Measurements from ENCODE around the gene TTBK2.
"Not testable (repeated sequence)": the region's sequence is repeated elsewhere in the genome, so short reads cannot be mapped to it uniquely, and the experiment has no call there.

The TTBK2 gene
- long read RNA-seq, donor 1: 0 reads
- long read RNA-seq, donor 2: 0 reads
- long read RNA-seq, donor 3: 0 reads
- long read RNA-seq, donor 4: 0 reads
- long read RNA-seq, donor 5: 0 reads
- long read RNA-seq, donor 6, full-length matches to known transcripts: 1 of 1 reads
- long read RNA-seq, donor 6, partial matches to known transcripts: 0 of 1 reads
- long read RNA-seq, donor 6, other reads (novel, unspliced or antisense): 0 of 1 reads
- long read RNA-seq, donor 7: 0 reads
- long read RNA-seq, donor 8: 0 reads

DNA sequence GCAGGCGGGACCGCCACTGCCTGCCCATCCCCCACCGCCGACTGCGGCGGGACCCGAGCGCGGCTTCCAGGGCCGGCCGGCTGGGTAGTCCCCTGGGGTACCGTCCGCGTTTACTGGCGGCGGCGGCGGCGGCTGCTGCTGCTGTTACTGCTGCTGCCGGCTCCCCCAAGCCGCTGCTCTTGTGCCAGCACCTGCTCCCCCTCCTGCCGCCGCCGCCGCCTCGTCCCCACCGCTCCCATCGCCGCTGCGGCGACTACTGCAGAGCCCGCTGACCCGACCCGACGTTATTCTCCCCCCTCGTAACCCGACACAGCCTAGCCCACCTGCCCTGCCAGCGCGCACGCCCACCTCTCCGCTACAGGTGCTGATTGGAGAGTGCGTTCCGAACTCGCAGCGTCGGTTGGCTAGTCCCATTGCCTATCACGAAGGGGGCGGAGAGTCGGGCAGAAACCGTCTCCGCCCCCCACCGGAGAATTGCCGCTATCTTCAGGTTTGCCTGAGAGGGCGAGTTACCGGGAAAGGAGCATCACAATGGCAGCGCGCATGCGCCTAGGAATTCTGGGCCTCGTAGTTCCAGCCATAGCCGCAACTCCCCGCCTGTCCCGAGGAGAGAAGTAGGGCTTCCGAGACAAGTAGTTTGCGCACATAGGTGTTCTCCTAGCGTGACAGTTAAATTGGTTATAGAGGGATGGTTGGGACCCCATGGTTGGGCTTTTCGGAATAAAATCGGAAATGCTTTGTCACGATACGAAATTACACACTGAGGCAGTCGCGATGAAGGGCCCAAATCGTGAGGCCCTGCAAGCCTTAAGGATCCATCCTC is at the start of gene TTBK2:
Gene TTBK2, minus strand, starts transcription at position 260 of the 823 bp plus-strand sequence. CDS start 42,161 bp downstream, outside the sequence.
- DNase-seq: peak; percentile 96

DNA sequence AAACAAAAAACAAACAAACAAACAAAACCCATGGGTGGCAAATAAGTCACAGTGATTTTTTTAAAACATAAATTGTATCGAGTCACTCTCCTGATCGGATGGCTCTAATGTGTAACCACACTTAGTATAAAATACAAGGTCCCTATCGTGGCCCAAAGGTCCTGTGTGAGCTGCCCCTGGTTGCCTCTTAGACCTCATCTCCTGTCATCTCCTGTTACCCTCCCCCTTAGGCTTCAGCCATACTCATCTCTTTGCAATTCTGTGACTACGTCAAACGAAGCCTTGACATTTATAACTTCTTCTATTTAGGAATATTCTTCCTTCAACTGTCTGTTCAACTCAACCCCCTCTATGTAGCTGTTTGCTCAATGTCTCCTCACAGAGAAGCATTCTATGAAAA is 43.9 kb upstream of the TTBK2 start:
- no peak for DNase-seq

DNA sequence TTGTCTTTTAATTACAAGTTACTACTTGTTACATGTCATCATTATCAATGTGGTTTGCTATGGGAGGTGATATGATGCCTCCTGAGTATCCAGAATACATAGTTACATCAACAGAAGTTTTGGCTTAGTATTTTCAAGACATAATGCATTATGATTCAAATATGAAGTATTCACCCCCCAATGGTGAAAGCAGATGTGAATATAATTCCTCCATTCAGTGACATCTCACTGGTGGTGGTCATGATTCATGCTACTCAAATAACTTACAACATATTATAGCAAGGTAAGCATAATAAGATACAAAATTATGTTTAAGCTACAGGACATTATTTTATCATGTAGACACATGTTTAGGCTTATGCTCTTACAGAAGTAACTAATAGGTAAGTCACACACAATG is 34.9 kb upstream of the TTBK2 start:
- DNase-seq: no peak

DNA sequence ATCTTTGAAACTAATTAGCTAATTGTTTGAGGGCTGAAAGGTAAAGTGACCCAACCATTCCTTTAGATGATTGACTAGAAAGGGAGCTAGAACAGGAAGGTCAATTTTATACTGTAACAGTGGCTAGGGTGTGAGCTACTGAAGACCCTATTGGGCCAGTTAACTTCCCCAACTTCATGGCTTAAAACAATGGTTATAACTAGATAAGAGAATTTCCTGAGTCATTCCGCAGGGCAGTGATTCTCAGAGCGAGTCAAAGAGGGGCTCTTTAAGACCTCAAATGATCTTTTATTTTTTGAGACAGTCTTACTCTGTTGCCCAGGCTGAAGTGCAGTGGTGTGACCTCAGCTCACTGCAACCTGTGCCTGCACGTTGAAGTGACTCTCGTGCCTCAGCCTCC is 33.7 kb upstream of the TTBK2 start:
- DNase-seq: no peak

DNA sequence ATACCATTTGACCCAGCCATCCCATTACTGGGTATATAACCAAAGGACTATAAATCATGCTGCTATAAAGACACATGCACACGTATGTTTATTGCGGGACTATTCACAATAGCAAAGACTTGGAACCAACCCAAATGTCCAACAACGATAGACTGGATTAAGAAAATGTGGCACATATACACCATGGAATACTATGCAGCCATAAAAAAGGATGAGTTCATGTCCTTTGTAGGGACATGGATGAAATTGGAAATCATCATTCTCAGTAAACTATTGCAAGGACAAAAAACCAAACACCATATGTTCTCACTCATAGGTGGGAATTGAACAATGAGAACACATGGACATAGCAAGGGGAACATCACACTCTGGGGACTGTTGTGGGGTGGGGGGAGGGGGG is 28.3 kb upstream of the TTBK2 start:
- not testable (repeated sequence) for DNase-seq

DNA sequence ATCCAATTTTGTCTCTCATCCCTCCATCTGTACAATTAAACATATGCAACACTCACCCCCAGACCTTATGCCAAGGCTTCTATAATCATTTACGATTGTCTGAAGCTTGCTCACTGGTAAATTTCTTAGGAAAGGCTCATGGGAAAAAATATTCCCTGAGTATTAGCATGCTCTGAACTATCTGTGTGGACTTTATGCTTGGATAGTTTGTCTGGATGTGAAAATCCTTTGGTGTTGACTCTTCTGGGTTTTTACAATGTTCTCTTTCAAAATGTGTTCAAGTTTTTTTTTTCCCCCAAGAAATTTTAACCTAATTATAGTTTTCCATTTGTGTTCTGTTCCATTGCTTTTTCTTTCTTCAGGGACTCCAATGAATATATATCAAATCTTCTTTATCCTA is 19.9 kb upstream of the TTBK2 start:
- DNase-seq: no peak

DNA sequence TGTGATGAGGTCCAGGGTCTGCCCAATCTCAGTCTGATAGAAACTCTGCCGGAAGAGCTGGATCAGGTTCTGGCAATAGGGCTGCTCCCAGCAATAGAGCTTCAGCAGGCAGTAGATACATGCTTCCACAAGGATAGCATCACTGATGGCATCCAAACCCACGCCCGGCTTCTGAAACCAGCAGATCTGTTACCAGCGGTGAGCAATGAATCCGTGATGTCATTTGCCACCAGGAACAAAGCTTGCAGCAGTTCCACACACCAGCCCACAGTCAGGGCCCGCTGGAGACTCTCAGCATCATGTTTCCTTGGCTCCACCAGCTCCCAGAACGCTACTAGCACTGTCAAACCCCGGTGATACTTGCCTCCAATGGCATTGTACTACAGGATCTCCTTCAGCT is 19.3 kb upstream of the TTBK2 start:
- no peak for DNase-seq

DNA sequence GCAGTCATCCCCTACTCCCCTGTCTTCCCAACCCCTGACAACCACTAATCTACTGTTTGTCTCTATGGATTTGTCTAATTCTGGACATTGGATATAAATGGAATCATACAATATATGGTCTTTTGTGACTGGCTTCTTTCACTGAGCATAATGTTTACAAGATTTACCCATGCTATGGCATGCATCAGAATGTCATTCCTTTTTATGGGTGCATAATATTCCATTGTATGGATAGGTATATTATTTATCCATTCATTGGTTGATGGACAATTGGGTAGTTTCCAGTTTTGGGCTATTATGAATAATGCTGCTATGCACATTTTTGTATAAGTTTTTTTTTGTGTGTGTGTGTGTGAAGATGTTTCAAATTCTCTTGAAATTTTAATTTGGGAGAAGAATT is 16.6 kb upstream of the TTBK2 start:
- no peak for DNase-seq

DNA sequence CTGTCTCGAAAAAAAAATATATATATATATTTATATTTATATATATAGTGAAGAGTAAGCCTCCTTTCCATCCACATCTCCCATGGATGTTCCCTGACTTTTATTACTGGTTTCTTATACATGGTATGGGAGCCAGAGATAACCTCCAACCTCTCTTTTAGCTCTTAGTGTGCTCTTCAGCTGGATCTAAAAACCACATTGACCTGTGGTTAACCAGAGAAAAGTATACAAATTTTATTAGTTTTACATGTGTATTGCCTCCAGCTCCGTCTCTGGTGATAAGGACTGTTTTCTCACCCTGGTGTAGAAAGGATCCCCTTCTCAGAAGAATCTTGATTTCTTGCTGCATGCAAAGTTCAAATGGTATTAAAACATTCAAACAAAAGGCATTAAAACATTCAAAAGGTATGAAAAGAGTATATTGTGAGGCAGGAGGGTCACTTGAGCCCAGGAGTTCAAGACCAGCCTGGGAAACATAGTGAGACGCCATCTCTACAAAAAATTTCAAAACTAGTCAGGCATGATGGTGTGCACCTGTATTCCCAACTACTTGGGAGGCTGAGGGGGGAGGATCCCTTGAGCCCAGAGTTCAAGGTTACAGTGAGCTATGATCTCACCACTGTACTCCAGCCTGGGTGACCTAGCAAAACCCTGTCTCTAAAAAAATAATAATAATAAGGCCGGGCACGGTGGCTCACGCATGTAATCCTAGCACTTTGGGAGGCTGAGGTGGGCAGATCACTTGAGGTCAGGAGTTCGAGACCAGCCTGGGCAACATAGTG is 13.5 kb upstream of the TTBK2 start:
- no peak for DNase-seq

DNA sequence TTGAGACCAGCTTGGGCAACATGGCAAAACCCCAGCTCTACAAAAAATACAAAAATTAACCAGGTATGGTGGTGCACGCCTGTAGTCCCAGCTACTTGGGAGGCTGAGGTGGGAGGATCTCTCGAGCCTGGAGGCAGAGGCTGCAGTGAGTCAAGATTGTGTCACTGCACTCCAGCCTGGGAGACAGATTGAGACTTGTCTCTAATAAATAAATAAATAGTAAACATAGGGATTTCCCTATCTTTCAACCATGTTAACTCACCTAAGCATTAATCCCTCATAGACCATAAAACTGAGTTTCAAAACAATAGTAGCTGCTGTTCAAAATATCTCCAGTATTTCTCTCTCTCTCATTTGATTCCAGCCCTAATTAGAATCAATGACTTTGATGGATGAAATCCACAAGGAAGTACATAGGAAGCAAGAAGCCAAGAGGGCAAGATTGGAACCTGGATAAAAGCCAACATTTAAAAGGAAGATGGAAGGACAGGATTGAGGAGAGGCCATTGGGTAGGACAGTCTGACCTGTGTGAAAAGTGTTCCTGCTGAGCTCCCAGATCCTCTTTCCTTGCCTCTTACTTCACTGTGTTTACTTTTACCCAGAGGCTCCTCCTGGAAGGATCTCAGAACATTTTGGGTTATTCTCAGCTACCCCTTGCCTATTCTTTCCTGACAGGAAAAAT is 12.4 kb upstream of the TTBK2 start:
- DNase-seq: no peak

DNA sequence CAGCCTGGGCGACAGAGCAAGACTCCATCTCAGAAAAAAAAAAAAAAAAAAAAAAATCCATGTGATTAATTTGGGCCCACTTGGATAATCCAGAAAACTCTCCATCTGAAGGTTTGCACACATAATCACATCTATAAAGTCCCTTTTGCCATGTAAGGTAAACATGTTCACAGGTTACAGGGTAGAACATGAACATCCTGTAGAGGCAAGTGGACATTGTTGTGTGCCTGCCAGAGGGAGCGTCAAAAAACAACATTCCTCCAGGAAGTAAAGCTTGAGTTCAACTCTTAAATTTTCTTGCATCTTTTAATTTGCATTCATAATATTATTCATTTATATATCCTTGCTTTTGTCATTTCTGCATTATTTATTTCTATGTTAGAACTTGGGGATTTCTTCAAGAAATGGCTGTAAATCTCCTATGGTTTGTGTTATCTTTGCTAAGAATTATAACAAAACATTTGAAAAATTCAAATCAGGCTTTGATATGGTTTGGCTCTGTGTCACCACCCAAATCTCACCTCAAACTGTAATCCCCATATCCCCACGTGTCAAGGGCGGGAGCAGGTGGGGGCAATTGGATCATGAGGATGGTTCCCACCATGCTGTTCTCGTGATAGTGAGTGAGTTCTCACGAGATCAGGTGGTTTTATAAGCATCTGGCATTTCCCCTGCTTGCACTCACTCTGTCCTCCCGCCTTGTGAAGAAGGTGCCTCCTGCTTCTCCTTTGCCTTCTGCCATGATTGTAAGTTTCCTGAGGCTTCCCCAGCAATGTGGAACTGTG is 11.3 kb upstream of the TTBK2 start:
- no peak for DNase-seq

DNA sequence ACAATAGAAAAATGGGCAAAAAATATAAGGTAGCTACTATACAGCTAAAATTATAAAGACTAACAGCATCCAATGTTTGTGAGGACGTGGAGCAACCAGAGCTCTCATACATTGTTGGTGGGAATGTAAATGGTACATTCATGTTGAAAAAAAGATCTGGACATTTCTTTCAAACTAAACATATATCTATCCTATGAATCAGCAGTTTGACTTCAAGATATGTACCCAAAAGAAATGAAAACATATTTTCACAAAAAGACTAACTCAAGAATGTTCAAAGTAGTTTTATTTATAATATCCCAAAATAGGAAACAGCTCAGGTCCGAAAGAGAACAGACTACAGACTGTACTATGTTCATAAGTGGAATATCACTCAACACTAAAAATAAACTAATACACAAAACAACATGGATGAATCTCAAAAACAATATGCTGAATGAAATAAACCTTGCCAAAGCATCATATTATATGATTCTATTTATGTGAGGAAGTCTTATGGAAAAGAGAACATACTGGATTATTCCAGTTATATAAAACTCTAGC is 8.8 kb upstream of the TTBK2 start:
- DNase-seq: no peak

DNA sequence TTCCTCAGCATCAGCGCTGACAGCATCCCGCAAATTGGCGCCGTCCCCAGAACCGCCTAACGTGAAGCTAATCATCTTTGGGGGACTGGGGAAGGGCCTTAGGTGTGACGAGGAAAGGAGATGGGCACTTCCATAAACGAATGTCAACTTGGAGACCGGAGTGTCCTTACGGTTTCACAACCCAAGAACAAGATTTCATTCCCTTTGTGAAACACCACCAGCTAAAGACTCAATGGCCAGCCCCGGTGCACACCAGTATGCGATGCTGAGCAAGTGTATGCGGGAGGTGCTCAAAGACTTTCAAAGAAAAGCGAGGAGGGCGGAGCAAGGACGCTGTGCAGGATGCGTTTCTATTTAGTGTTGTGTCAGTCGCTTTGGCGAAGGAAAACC is 759 bp upstream of the TTBK2 start:
- no peak for DNase-seq

DNA sequence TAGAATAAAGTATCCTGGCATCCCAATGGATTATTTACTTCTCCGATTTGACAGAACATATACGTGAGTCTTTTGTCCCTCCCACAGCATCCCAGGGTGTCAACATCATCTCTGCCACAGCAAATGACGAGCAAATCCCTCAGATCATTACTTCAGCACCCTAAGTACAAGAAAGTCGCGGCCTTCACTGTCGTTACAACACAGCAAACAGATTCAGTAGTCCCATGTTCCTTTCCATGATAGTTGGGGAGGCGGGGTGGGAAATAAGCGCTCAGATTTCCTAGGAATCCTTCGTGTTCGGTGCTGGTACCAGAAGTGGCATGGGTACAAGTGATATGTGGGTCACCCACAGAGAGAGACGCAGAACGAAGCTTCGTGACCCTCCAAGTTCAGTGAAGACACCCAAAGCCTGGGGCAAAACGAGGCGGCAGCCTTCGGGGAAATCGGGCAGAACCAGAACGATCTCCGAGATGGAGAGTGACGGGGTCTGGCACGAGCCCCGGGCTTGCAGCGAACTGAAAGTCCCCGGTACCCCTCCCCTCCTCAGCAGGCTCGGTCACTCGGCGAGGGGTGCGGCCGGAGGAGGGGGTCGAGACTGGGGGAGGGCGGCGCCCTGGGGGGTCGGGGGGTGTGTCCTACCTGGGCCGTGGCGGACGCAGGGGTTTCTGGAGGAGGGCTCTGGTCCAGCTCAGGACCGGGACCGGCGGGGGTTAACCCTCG is 619 bp downstream of the TTBK2 start:
- peak; percentile 58 for DNase-seq

DNA sequence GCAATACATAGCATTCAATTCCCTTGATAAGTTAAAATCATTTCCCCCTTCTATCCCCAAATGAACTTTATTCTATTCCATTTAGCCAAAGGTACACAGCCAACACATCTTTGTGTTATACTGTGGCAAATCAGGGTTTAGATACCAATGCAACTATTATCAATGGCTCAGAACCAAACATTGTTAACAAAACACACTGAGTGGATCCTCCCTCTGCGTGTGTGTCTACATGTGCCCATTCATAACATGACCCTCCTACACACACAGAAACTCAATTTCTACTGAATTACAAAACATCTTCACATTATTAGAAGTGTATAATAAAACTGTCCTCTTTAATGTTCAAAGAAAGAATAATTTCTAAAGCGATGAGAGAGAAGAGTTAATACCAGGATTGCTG is 1.3 kb downstream of the TTBK2 start:
- DNase-seq: peak; percentile 6

DNA sequence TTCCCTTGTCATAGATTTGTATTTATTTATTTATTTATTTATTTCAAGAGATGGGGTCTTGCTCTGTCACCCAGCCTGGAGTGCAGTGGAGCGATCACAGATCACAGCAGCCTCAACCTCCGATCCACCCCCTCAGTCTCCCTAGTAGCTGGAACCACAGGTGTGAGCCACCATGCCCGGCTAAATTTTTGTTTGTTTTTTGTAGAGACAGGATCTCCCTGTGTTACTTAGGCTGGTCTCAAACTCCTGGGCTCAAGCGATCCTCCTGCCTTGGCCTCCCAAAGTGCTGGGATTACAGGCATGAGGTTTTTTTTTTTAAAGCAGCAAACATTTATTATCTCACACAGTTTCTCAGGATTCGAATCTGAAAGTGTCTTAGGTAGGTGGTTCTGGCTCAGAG is 2.5 kb downstream of the TTBK2 start:
- DNase-seq: no peak

DNA sequence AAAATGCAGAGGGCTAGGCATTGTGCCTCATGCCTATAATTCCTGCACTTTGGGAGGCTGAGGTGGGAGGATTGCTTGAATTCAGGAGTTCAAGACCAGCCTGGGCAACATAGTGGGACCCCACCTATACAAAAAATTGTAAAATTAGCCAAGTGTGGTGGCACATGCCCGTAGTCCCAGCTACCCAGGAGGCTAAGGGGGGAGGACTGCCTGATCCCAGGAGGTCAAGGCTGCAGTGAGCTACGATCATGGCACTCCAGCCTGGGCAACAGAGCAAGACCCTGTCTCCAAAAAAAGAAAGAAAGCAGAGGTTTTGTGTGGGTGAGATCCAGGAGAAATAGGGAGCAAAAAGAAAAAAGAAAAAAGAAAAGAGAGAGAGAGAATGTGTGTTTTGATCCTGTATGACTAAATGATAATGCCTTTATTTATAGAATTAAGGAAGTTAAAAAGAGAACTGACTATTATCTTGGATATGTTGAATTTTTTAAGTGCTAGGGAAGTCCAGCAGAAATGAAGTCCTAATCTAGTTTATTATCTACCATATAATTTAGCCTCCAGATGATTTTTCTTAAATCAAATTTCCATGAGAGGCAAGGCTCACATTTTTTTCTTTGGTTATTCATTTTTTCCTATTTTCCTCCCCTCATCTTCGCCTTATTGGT is 4.8 kb downstream of the TTBK2 start:
- DNase-seq: no peak

DNA sequence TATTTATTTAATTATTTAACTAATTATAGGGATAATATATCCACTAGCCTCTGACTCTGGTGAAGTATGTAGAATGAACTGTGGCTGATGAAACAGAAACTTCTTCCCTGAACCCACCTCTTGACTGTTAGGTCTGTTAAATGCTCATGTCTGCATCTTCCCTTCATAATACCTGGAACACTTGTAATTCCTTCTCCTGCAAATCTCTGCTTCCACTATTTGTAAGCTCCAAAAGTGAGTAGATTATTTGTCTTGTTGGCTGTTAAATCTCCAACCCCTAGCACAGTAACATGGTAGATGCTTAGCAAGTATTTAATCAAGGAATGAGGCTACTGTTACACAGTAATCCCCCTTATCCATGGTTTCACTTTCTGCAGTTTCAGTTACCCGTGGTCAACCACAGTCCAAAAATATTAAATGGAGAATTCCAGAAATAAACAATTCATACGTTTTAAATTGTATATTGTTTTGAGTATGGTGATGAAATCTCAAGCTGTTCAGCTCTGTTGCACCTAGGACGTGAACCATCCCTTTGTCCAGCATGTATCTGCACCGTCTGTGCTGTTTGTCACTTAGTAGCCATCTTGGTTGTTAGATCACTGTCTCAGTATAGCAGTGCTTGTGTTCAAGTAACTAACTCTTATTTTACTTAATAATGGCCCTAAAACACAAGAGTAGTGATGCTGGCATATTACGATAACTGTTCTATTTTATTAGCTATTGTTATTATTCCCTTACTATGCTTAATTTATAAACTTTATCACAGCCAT is 5.7 kb downstream of the TTBK2 start:
- no peak for DNase-seq

DNA sequence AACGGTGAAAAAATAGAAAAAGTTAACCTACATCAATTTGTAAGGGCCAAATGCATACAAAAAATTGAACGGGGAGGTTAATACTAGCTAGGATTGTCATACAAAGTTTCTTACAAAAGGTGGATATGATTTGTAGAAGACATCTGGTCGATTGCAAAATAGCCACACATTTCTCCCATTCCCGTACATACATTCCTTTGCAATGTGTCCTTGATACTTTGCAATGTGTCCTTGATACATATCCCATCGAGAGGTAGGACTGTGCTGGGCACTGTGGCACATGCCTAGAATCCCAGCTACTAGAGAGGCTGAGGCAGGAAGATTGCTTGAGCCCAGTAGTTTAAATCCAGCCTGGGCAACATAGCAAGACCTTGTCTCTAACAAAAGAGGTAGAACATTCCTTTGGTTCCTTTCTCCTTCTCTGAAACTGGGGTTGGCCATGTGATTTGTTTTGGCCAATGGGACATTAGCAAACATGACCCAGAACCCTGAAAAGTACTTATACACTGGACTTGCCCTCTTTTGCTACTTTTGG is 9.5 kb downstream of the TTBK2 start:
- DNase-seq: no peak

All from right kidney (tissue), 9 donors.